Measurements from ENCODE around the gene GNG7. TPM values are rescaled to one million over a fixed set of nuclear protein-coding genes. Genes with fewer than 3 reads are reported as not detected.

Gene GNG7
- total and polyA plus RNA-seq, 10 of the 15 experiments (the other 5 are each of a cell fraction or from before 2014, with no cell fraction given) = 1.9 to 13.6 (median 6.5) TPM

DNA sequence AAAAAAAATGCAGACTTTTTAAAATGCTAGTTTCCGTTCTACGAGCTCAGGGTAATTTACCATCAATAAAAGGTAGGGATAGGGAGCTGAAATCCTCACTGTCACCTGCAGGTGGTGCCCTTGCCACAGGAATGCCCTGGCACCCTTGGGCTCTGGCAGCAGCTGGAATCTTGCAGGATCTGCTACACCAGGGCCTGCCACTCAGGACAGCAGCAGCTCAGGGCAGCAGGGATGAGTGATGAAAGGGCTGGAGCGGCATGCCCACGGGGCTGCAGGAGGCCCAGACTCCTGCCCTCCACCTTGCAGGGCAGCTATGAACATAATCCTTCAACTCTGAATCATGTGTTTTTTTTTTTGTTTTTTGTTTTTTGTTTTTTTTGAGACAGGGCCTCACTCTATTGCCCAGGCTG, 54.0 kb downstream of the GNG7 start (continued):
- TF ChIP-seq RB1 (IDR thresholded peaks at IDR 0.05; ENCODE audit: borderline replicate concordance) = no peak; the same call in 1 of the 2 replicates
- peak; percentile 63; the same call in 1 of the 2 replicates for TF ChIP-seq EED (IDR thresholded peaks at IDR 0.05; ENCODE audit: low read depth)
- TF ChIP-seq SRF (IDR thresholded peaks at IDR 0.05; ENCODE audit: low read depth in 2 of 2, low read length in 2 of 2) = no peak
- no peak for TF ChIP-seq ATF7 (IDR thresholded peaks at IDR 0.05; ENCODE audit: low read depth)
- TF ChIP-seq PML (IDR thresholded peaks at IDR 0.05; ENCODE audit: low read length) = no peak
- TF ChIP-seq, protein P1, sequence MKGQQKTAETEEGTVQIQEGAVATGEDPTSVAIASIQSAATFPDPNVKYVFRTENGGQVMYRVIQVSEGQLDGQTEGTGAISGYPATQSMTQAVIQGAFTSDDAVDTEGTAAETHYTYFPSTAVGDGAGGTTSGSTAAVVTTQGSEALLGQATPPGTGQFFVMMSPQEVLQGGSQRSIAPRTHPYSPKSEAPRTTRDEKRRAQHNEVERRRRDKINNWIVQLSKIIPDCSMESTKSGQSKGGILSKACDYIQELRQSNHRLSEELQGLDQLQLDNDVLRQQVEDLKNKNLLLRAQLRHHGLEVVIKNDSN (IDR thresholded peaks at IDR 0.05; ENCODE audit: borderline replicate concordance, extremely low read length, insufficient read depth, low read depth, low read length) = no peak
- no peak for TF ChIP-seq LARP7 (IDR thresholded peaks at IDR 0.05)
- TF ChIP-seq SUZ12 (IDR thresholded peaks at IDR 0.05; ENCODE audit: unreplicated experiment) = no peak
- TF ChIP-seq, protein P2, sequence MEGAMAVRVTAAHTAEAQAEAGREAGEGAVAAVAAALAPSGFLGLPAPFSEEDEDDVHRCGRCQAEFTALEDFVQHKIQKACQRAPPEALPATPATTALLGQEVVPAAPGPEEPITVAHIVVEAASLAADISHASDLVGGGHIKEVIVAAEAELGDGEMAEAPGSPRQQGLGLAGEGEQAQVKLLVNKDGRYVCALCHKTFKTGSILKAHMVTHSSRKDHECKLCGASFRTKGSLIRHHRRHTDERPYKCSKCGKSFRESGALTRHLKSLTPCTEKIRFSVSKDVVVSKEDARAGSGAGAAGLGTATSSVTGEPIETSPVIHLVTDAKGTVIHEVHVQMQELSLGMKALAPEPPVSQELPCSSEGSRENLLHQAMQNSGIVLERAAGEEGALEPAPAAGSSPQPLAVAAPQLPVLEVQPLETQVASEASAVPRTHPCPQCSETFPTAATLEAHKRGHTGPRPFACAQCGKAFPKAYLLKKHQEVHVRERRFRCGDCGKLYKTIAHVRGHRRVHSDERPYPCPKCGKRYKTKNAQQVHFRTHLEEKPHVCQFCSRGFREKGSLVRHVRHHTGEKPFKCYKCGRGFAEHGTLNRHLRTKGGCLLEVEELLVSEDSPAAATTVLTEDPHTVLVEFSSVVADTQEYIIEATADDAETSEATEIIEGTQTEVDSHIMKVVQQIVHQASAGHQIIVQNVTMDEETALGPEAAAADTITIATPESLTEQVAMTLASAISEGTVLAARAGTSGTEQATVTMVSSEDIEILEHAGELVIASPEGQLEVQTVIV (IDR thresholded peaks at IDR 0.05; ENCODE audit: borderline replicate concordance, partially characterized antibody) = no peak
- TF ChIP-seq POLR2AphosphoS2 (IDR thresholded peaks at IDR 0.05; ENCODE audit: low read depth, low read length) = no peak
- TF ChIP-seq, protein P3, sequence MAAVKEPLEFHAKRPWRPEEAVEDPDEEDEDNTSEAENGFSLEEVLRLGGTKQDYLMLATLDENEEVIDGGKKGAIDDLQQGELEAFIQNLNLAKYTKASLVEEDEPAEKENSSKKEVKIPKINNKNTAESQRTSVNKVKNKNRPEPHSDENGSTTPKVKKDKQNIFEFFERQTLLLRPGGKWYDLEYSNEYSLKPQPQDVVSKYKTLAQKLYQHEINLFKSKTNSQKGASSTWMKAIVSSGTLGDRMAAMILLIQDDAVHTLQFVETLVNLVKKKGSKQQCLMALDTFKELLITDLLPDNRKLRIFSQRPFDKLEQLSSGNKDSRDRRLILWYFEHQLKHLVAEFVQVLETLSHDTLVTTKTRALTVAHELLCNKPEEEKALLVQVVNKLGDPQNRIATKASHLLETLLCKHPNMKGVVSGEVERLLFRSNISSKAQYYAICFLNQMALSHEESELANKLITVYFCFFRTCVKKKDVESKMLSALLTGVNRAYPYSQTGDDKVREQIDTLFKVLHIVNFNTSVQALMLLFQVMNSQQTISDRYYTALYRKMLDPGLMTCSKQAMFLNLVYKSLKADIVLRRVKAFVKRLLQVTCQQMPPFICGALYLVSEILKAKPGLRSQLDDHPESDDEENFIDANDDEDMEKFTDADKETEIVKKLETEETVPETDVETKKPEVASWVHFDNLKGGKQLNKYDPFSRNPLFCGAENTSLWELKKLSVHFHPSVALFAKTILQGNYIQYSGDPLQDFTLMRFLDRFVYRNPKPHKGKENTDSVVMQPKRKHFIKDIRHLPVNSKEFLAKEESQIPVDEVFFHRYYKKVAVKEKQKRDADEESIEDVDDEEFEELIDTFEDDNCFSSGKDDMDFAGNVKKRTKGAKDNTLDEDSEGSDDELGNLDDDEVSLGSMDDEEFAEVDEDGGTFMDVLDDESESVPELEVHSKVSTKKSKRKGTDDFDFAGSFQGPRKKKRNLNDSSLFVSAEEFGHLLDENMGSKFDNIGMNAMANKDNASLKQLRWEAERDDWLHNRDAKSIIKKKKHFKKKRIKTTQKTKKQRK (IDR thresholded peaks at IDR 0.05; ENCODE audit: low read depth, low read length) = peak; percentile 69
- TF ChIP-seq CHD1 (IDR thresholded peaks at IDR 0.05; ENCODE audit: low read depth, low read length) = no peak
- TF ChIP-seq, protein P4, sequence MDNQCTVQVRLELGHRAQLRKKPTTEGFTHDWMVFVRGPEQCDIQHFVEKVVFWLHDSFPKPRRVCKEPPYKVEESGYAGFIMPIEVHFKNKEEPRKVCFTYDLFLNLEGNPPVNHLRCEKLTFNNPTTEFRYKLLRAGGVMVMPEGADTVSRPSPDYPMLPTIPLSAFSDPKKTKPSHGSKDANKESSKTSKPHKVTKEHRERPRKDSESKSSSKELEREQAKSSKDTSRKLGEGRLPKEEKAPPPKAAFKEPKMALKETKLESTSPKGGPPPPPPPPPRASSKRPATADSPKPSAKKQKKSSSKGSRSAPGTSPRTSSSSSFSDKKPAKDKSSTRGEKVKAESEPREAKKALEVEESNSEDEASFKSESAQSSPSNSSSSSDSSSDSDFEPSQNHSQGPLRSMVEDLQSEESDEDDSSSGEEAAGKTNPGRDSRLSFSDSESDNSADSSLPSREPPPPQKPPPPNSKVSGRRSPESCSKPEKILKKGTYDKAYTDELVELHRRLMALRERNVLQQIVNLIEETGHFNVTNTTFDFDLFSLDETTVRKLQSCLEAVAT (IDR thresholded peaks at IDR 0.05) = 0 out of 2 replicates have a peak, but pooled peaks have one; percentile 38
- no peak for TF ChIP-seq MEF2B (IDR thresholded peaks at IDR 0.05; ENCODE audit: partially characterized antibody, poor library complexity, severe bottlenecking)
- TF ChIP-seq, protein P5, sequence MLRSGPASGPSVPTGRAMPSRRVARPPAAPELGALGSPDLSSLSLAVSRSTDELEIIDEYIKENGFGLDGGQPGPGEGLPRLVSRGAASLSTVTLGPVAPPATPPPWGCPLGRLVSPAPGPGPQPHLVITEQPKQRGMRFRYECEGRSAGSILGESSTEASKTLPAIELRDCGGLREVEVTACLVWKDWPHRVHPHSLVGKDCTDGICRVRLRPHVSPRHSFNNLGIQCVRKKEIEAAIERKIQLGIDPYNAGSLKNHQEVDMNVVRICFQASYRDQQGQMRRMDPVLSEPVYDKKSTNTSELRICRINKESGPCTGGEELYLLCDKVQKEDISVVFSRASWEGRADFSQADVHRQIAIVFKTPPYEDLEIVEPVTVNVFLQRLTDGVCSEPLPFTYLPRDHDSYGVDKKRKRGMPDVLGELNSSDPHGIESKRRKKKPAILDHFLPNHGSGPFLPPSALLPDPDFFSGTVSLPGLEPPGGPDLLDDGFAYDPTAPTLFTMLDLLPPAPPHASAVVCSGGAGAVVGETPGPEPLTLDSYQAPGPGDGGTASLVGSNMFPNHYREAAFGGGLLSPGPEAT (IDR thresholded peaks at IDR 0.05; ENCODE audit: low read depth) = 0 out of 2 replicates have a peak, but pooled peaks have one; percentile 42
- TF ChIP-seq FOS (IDR thresholded peaks at IDR 0.05; ENCODE audit: borderline replicate concordance, extremely low read depth, insufficient read length) = no peak
- no peak for TF ChIP-seq SUPT20H (IDR thresholded peaks at IDR 0.05; ENCODE audit: borderline replicate concordance, control insufficient read depth, low read depth, low read length)

Data from GM12878 (cell line).